Endometrium (tissue), 2 donors: ENCODE measurements around the gene KCNQ1.

ENCODE experiments used
- FAIRE-seq: peaks from 2 replicates; lab custom pipeline; 2012; peaks lifted over from hg19 to GRCh38; lab: Jason Lieb, UNC
- donor health status: control.
- donor health status: control.

KCNQ1 gene

GRCh38 chr11:2808850-2809846 is 364.3 kb downstream of the KCNQ1 start:
- FAIRE-seq = no peak

- no peak for FAIRE-seq
Measured at GRCh38 chr11:2809854-2810253, 365.0 kb downstream of the KCNQ1 start.

GRCh38 chr11:2810411-2811205 is 365.8 kb downstream of the KCNQ1 start:
- FAIRE-seq = no peak

GRCh38 chr11:2811206-2812091 is 366.6 kb downstream of the KCNQ1 start:
- no peak for FAIRE-seq

- no peak for FAIRE-seq
Measured at GRCh38 chr11:2812371-2812991, 367.7 kb downstream of the KCNQ1 start.

GRCh38 chr11:2813141-2813908 is 368.5 kb downstream of the KCNQ1 start:
- no peak for FAIRE-seq

- FAIRE-seq = no peak
Measured at GRCh38 chr11:2813968-2814367, 369.2 kb downstream of the KCNQ1 start.

- no peak for FAIRE-seq
Measured at GRCh38 chr11:2814751-2815150, 369.9 kb downstream of the KCNQ1 start.

- FAIRE-seq = no peak
Measured at GRCh38 chr11:2815762-2816496, 371.1 kb downstream of the KCNQ1 start.

- FAIRE-seq = no peak
Measured at GRCh38 chr11:2816523-2816922, 371.7 kb downstream of the KCNQ1 start.

- no peak for FAIRE-seq
Measured at GRCh38 chr11:2816941-2817421, 372.2 kb downstream of the KCNQ1 start.

GRCh38 chr11:2817431-2817830 is 372.6 kb downstream of the KCNQ1 start:
- FAIRE-seq = no peak

- no peak for FAIRE-seq
Measured at GRCh38 chr11:2818021-2818420, 373.2 kb downstream of the KCNQ1 start.

GRCh38 chr11:2818503-2818902 is 373.7 kb downstream of the KCNQ1 start:
- no peak for FAIRE-seq

- FAIRE-seq = no peak
Measured at GRCh38 chr11:2819316-2819715, 374.5 kb downstream of the KCNQ1 start.

- no peak for FAIRE-seq
Measured at GRCh38 chr11:2820976-2821375, 376.2 kb downstream of the KCNQ1 start.

- no peak for FAIRE-seq
Measured at GRCh38 chr11:2821891-2822290, 377.1 kb downstream of the KCNQ1 start.

GRCh38 chr11:2824851-2825250 is 380.0 kb downstream of the KCNQ1 start:
- no peak for FAIRE-seq

- FAIRE-seq = no peak
Measured at GRCh38 chr11:2825261-2825888, 380.6 kb downstream of the KCNQ1 start.
